HG02981 (cell line): ENCODE measurements around the gene MSL3B.

ENCODE experiments used
- ATAC-seq: cut with Tn5 transposase; IDR thresholded peaks from one replicate; pipeline ENCODE4 v1.9.1; 2021; ENCODE audit warnings: mild to moderate bottlenecking, moderate library complexity; ENCODE audit not compliant: unreplicated experiment

The MSL3B gene

GRCh38 chr2:233835230-233836186 is 32.7 kb downstream of the MSL3B start:
- ATAC-seq = no peak

- ATAC-seq = no peak
Observed at GRCh38 chr2:233833345-233833744, 34.8 kb downstream of the MSL3B start.

GRCh38 chr2:233832869-233833311 is 35.3 kb downstream of the MSL3B start:
- no peak for ATAC-seq

GRCh38 chr2:233832414-233832813 is 35.8 kb downstream of the MSL3B start:
- no peak for ATAC-seq

GRCh38 chr2:233831861-233832260 is 36.3 kb downstream of the MSL3B start:
- ATAC-seq = no peak

- no peak for ATAC-seq
Observed at GRCh38 chr2:233831011-233831721, 37.0 kb downstream of the MSL3B start.

GRCh38 chr2:233830111-233830802 is 37.9 kb downstream of the MSL3B start:
- ATAC-seq = no peak

GRCh38 chr2:233829193-233830110 is 38.7 kb downstream of the MSL3B start:
- no peak for ATAC-seq

GRCh38 chr2:233828546-233829192 is 39.5 kb downstream of the MSL3B start:
- ATAC-seq = no peak

GRCh38 chr2:233824373-233824772 is 43.8 kb downstream of the MSL3B start:
- no peak for ATAC-seq

GRCh38 chr2:233823731-233824121 is 44.5 kb downstream of the MSL3B start:
- ATAC-seq = no peak

GRCh38 chr2:233822781-233823730 is 45.1 kb downstream of the MSL3B start:
- ATAC-seq = no peak

- ATAC-seq = no peak
Observed at GRCh38 chr2:233822101-233822771, 46.0 kb downstream of the MSL3B start.

GRCh38 chr2:233821709-233822100 is 46.5 kb downstream of the MSL3B start:
- no peak for ATAC-seq

- ATAC-seq = no peak
Observed at GRCh38 chr2:233821196-233821595, 47.0 kb downstream of the MSL3B start.

- no peak for ATAC-seq
Observed at GRCh38 chr2:233820774-233821105, 47.4 kb downstream of the MSL3B start.

- ATAC-seq = no peak
Observed at GRCh38 chr2:233819884-233820773, 48.1 kb downstream of the MSL3B start.
